Measurements from ENCODE around the gene IARS2. TPM values are rescaled to one million over a fixed set of nuclear protein-coding genes. Genes with fewer than 3 reads are reported as not detected.

Gene IARS2
- total RNA-seq, 1 experiment from 2014 or later: 72.9 TPM

GRCh38 chr1:220164517-220164916, 70.6 kb downstream of the IARS2 start:
- no peak overlapping the region for H3T11ph ChIP-seq (ENCODE audit: low read length)
- H2BK5ac ChIP-seq (ENCODE audit: insufficient read length, low read length): no peak overlapping the region
- H3K4me3 Mint-ChIP-seq: no peak overlapping the region
- no peak overlapping the region for H3K56ac ChIP-seq (ENCODE audit: insufficient read length, low read depth, low read length)
- H3K27ac Mint-ChIP-seq: no peak overlapping the region
- no peak overlapping the region for H3K14ac ChIP-seq (ENCODE audit: insufficient read depth, low read length)
- H4K20me1 ChIP-seq (ENCODE audit: control insufficient read depth, insufficient read depth, insufficient read length): no peaks in the 10 kb centered on the region
- H3K79me2 ChIP-seq (ENCODE audit: insufficient read depth, low read length): no peaks in the 10 kb centered on the region
- WGBS (ENCODE audit: extremely low coverage, insufficient read length, low lambda C conversion rate): no CpG with 5 or more reads among the region's 2 CpGs
- H3K23me2 ChIP-seq (ENCODE audit: insufficient read length, low read depth, low read length, poor library complexity, severe bottlenecking): no peaks in the 10 kb centered on the region
- H3K79me1 ChIP-seq (ENCODE audit: insufficient read depth, low read depth, low read length, poor library complexity, severe bottlenecking): no peaks in the 10 kb centered on the region
- no peak overlapping the region for H3K9ac ChIP-seq (ENCODE audit: extremely low read depth, insufficient read length, low read length)
- H4K91ac ChIP-seq (ENCODE audit: insufficient read length, low read depth, low read length): no peak overlapping the region
- no peaks in the 10 kb centered on the region for H3K27me3 Mint-ChIP-seq (ENCODE audit: low read depth)
- H2BK12ac ChIP-seq (ENCODE audit: insufficient read length, low read depth, low read length): no peak overlapping the region
- H3K4me1 Mint-ChIP-seq: no peaks in the 10 kb centered on the region
- H3K4ac ChIP-seq (ENCODE audit: low read depth, low read length): no peak overlapping the region
- H2AK5ac ChIP-seq (ENCODE audit: insufficient read length, low read length): no peak overlapping the region
- H3K4me2 ChIP-seq (ENCODE audit: insufficient read depth, insufficient read length, low read length): no peak overlapping the region
- H3K18ac ChIP-seq (ENCODE audit: insufficient read length, low read depth, low read length): no peak overlapping the region
- H3K27ac ChIP-seq (ENCODE audit: insufficient read length, low read depth, low read length): no peak overlapping the region
- no peaks in the 10 kb centered on the region for H3K27me3 ChIP-seq (ENCODE audit: insufficient read depth, low read length)
- TF ChIP-seq, protein P1, sequence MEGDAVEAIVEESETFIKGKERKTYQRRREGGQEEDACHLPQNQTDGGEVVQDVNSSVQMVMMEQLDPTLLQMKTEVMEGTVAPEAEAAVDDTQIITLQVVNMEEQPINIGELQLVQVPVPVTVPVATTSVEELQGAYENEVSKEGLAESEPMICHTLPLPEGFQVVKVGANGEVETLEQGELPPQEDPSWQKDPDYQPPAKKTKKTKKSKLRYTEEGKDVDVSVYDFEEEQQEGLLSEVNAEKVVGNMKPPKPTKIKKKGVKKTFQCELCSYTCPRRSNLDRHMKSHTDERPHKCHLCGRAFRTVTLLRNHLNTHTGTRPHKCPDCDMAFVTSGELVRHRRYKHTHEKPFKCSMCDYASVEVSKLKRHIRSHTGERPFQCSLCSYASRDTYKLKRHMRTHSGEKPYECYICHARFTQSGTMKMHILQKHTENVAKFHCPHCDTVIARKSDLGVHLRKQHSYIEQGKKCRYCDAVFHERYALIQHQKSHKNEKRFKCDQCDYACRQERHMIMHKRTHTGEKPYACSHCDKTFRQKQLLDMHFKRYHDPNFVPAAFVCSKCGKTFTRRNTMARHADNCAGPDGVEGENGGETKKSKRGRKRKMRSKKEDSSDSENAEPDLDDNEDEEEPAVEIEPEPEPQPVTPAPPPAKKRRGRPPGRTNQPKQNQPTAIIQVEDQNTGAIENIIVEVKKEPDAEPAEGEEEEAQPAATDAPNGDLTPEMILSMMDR (conservative IDR thresholded peaks at IDR 0.05): no peak
- H3K23ac ChIP-seq (ENCODE audit: insufficient read length, low read depth, low read length): no peak overlapping the region
- H2BK20ac ChIP-seq (ENCODE audit: low read depth, low read length, poor library complexity, severe bottlenecking): no peak overlapping the region
- H3K36me3 Mint-ChIP-seq (ENCODE audit: insufficient read depth in 1 of 3, low read depth in 3 of 3): peaks cover 15 to 46% (median 39%) of the 10 kb centered on the region in 3 experiments; a peak in 6 of 7 replicates
- no peak overlapping the region for H2BK120ac ChIP-seq (ENCODE audit: low read depth, low read length, poor library complexity, severe bottlenecking)
- DNase-seq: no peak
- no peak overlapping the region for H4K8ac ChIP-seq (replicated peaks; ENCODE audit: insufficient read length, low read depth, low read length)
- H2BK15ac ChIP-seq (ENCODE audit: low read depth, low read length): no peak overlapping the region
- H3K4me1 ChIP-seq (ENCODE audit: insufficient read depth, low read length): no peaks in the 10 kb centered on the region
- no peak overlapping the region for H2AFZ ChIP-seq (ENCODE audit: low read length)
- H3K9me3 Mint-ChIP-seq: no peaks in the 10 kb centered on the region
- H4K5ac ChIP-seq (ENCODE audit: insufficient read length, low read depth, low read length): no peak overlapping the region
- no peaks in the 10 kb centered on the region for H3K9me3 ChIP-seq (ENCODE audit: control insufficient read depth, low read depth, low read length)
